Activated CD8-positive, alpha-beta T cell treated with anti-CD3 and anti-CD28 coated beads for 36 hours (primary cell): Measurements from ENCODE around the gene MYO3B. TPM values are rescaled to one million over a fixed set of nuclear protein-coding genes. Genes with fewer than 3 reads are reported as not detected.
A peak's percentile ranks its signal among the peaks of the same experiment; 100 is the strongest.
"Not testable (repeated sequence)": the region's sequence is repeated elsewhere in the genome, so short reads cannot be mapped to it uniquely, and the experiment has no call there.

Experiments used
- ATAC-seq: fragments of 200-7000 bp; cut with Tn5 transposase; one replicate; pipeline ENCODE4 v1.10.0; 2021; ENCODE audit warnings: mild to moderate bottlenecking, moderate library complexity
- CTCF ChIA-PET: fragments of 350-600 bp; sonication (Branson Sonifier 250); formaldehyde crosslinking; loops from one replicate; lab custom pipeline; 2021; ENCODE audit warnings: antibody characterized with exemption; lab: Charles Lee
- POLR2A ChIA-PET: fragments of 350-600 bp; sonication (Branson Sonifier 250); formaldehyde crosslinking; loops from one replicate; lab custom pipeline; 2021; ENCODE audit warnings: antibody characterized with exemption; lab: Charles Lee
- DNase-seq: peaks from one replicate; pipeline ENCODE4 v3.0.0-alpha.2; 2020
- H3K27ac Mint-ChIP-seq: one replicate; pipeline ENCODE4 v1.8.0; 2021; ENCODE audit warnings: mild to moderate bottlenecking, mixed read lengths
- H3K27me3 Mint-ChIP-seq: one replicate; pipeline ENCODE4 v1.8.0; 2021; ENCODE audit warnings: mixed read lengths
- H3K36me3 Mint-ChIP-seq: one replicate; pipeline ENCODE4 v1.8.0; 2021; ENCODE audit warnings: low read depth, mixed read lengths
- H3K4me1 Mint-ChIP-seq: one replicate; pipeline ENCODE4 v1.8.0; 2021; ENCODE audit warnings: low read depth, mixed read lengths
- H3K4me3 Mint-ChIP-seq: one replicate; pipeline ENCODE4 v1.8.0; 2021; ENCODE audit warnings: mild to moderate bottlenecking, moderate library complexity, mixed read lengths
- H3K9me3 Mint-ChIP-seq: one replicate; pipeline ENCODE4 v1.8.0; 2021; ENCODE audit warnings: mixed read lengths
- CTCF ChIP-seq: fragments of 200-600 bp; IDR thresholded peaks from one replicate; pipeline ENCODE4 v1.8.0; 2022; ENCODE audit warnings: antibody characterized with exemption, mild to moderate bottlenecking
- intact Hi-C: fragments of 100-400 bp; cut with micrococcal nuclease; formaldehyde crosslinking; loops from one replicate; pipeline ENCODE4 v1.10.0; 2022
- total RNA-seq, 2 experiments: library from RNA; stranded (reverse); gene quantifications; one replicate each; pipeline ENCODE4 v1.2.3, GENCODE V29; 2021

The MYO3B gene
- total RNA-seq, 2 experiments from 2014 or later = 0.09 to 0.20 TPM

GRCh38 chr2:170432823-170433222 is 254.9 kb downstream of the MYO3B start:
- no peak overlapping the region for H3K4me3 Mint-ChIP-seq
- H3K9me3 Mint-ChIP-seq = no peaks in the 10 kb centered on the region
- peaks cover 11% of the 10 kb centered on the region for H3K27me3 Mint-ChIP-seq
- H3K27ac Mint-ChIP-seq = no peak overlapping the region
- CTCF ChIA-PET = interaction anchor here (1.0 kb wide), 1 partner anchor 23 kb away, joined by 4 read pairs; no protein-coding TSS in a partner anchor
- TF ChIP-seq CTCF = no peak
- no peak for DNase-seq
- H3K4me1 Mint-ChIP-seq = peaks cover 21% of the 10 kb centered on the region
- H3K36me3 Mint-ChIP-seq = no peaks in the 10 kb centered on the region
- intact Hi-C loops = no loop called here
- POLR2A ChIA-PET = no interaction called here
- no peak for ATAC-seq

GRCh38 chr2:170433448-170433847 is 255.5 kb downstream of the MYO3B start:
- H3K27ac Mint-ChIP-seq = no peak overlapping the region
- H3K9me3 Mint-ChIP-seq = no peaks in the 10 kb centered on the region
- ChIA-PET CTCF (interaction anchor here (3.6 kb wide), 1 partner anchor 25 kb away, joined by 21 read pairs; no protein-coding TSS in a partner anchor), POLR2A (no interaction called here)
- no peak for TF ChIP-seq CTCF
- no peak overlapping the region for H3K4me3 Mint-ChIP-seq
- H3K36me3 Mint-ChIP-seq = no peaks in the 10 kb centered on the region
- DNase-seq (no peak), ATAC-seq (no peak)
- peaks cover 21% of the 10 kb centered on the region for H3K4me1 Mint-ChIP-seq
- H3K27me3 Mint-ChIP-seq = peaks cover 11% of the 10 kb centered on the region
- intact Hi-C loops = no loop called here

GRCh38 chr2:170434396-170434795 is 256.4 kb downstream of the MYO3B start:
- CTCF ChIA-PET = interaction anchor here (1.1 to 3.6 kb wide), 4 partner anchors 26 to 439 kb away, joined by 3 to 21 read pairs (median 4); no protein-coding TSS in a partner anchor
- H3K4me3 Mint-ChIP-seq, ATAC-seq, DNase-seq, H3K27ac Mint-ChIP-seq, H3K9me3 Mint-ChIP-seq, POLR2A ChIA-PET, intact Hi-C loops, H3K36me3 Mint-ChIP-seq: not testable (repeated sequence)
- H3K27me3 Mint-ChIP-seq = peaks cover 11% of the 10 kb centered on the region
- peaks cover 21% of the 10 kb centered on the region for H3K4me1 Mint-ChIP-seq

GRCh38 chr2:170434900-170435621 is 257.1 kb downstream of the MYO3B start:
- H3K27ac Mint-ChIP-seq = no peak overlapping the region
- CTCF ChIA-PET = interaction anchor here (1.1 to 3.6 kb wide), 4 partner anchors 27 to 438 kb away, joined by 3 to 21 read pairs (median 4); no protein-coding TSS in a partner anchor
- intact Hi-C loops = no loop called here
- TF ChIP-seq CTCF = no peak
- H3K4me3 Mint-ChIP-seq = no peak overlapping the region
- POLR2A ChIA-PET = interaction anchor here (1.0 kb wide), 1 partner anchor 384 kb away, joined by 6 read pairs; no protein-coding TSS in a partner anchor
- ATAC-seq (no peak), DNase-seq (peak; percentile 21)
- H3K9me3 Mint-ChIP-seq = no peaks in the 10 kb centered on the region
- no peaks in the 10 kb centered on the region for H3K36me3 Mint-ChIP-seq
- H3K4me1 Mint-ChIP-seq = peaks cover 21% of the 10 kb centered on the region
- peaks cover 11% of the 10 kb centered on the region for H3K27me3 Mint-ChIP-seq

GRCh38 chr2:170436077-170436943 is 258.4 kb downstream of the MYO3B start:
- DNase-seq (no peak), ATAC-seq (no peak)
- peaks cover 21% of the 10 kb centered on the region for H3K4me1 Mint-ChIP-seq
- H3K36me3 Mint-ChIP-seq = no peaks in the 10 kb centered on the region
- H3K27ac Mint-ChIP-seq = no peak overlapping the region
- intact Hi-C loops = no loop called here
- ChIA-PET CTCF (interaction anchor here (1.8 to 3.6 kb wide), 2 partner anchors 28 to 75 kb away, joined by 6 to 21 read pairs; no protein-coding TSS in a partner anchor), POLR2A (interaction anchor here (1.0 kb wide), 1 partner anchor 383 kb away, joined by 6 read pairs; no protein-coding TSS in a partner anchor)
- H3K4me3 Mint-ChIP-seq = no peak overlapping the region
- H3K9me3 Mint-ChIP-seq = no peaks in the 10 kb centered on the region
- peaks cover 11% of the 10 kb centered on the region for H3K27me3 Mint-ChIP-seq
- no peak for TF ChIP-seq CTCF
